Measurements from ENCODE around the gene STAC3. TPM values are rescaled to one million over a fixed set of nuclear protein-coding genes. Genes with fewer than 3 reads are reported as not detected.

STAC3 gene
- total RNA-seq, 1 experiment from 2014 or later: 2.5 TPM

- Histone ChIP-seq H3K9ac (ENCODE audit: low read length) (no peak overlapping the region), H3K9me3 (ENCODE audit: control insufficient read depth in 1 of 2, insufficient read depth in 1 of 2, low read depth in 1 of 2, low read length in 2 of 2) (no peaks in the 10 kb centered on the region), H3K27me3 (ENCODE audit: insufficient read depth, low read length) (no peaks in the 10 kb centered on the region), H3K4me1 (ENCODE audit: control insufficient read depth in 1 of 2, insufficient read depth in 2 of 2, low read length in 2 of 2) (peaks cover 1 to 3% of the 10 kb centered on the region in 2 experiments; a peak in 3 of 4 replicates), H3K27ac (ENCODE audit: low read depth, low read length) (no peak overlapping the region), H3K79me2 (ENCODE audit: insufficient read depth, low read length) (no peaks in the 10 kb centered on the region), H3K36me3 (ENCODE audit: control insufficient read depth in 1 of 2, insufficient read depth in 2 of 2, low read length in 2 of 2) (no peaks in the 10 kb centered on the region), H2AFZ (ENCODE audit: low read depth, low read length, poor library complexity, severe bottlenecking) (no peak overlapping the region), H3K9me2 (ENCODE audit: insufficient read depth) (no peaks in the 10 kb centered on the region), H3K4me3 (replicated peaks in 1 of 2; ENCODE audit: low read depth in 1 of 2, low read length in 2 of 2) (no peak overlapping the region), H4K20me1 (ENCODE audit: insufficient read depth) (no peaks in the 10 kb centered on the region), H3K4me2 (ENCODE audit: low read length) (no peak overlapping the region)
- ChIA-PET POLR2A (no interaction called here), CTCF (no interaction called here), RAD21 (ENCODE audit: low non-redundant PET in 1 of 2, low total read pairs in 2 of 2, uncharacterized antibody in 2 of 2, unreplicated experiment in 2 of 2) (no interaction called here)
- DNase-seq (ENCODE audit: low read depth, low spot score): no peak
- TF ChIP-seq MAX (IDR thresholded peaks at IDR 0.05): no peak
- no peak for TF ChIP-seq POLR2AphosphoS5 (IDR thresholded peaks at IDR 0.05; ENCODE audit: low read depth, low read length)
- no peak for TF ChIP-seq ZFX (IDR thresholded peaks at IDR 0.05)
- no peak for TF ChIP-seq RAD21 (IDR thresholded peaks at IDR 0.05; ENCODE audit: low read depth)
- no peak for TF ChIP-seq CBX3 (IDR thresholded peaks at IDR 0.05; ENCODE audit: low read depth)
- TF ChIP-seq SRF (IDR thresholded peaks at IDR 0.05; ENCODE audit: low read depth): no peak
- TF ChIP-seq ELF1 (IDR thresholded peaks at IDR 0.05; ENCODE audit: borderline replicate concordance, low read depth): no peak
- no peak for TF ChIP-seq ATF3 (IDR thresholded peaks at IDR 0.05)
- no peak for TF ChIP-seq FOSL1 (IDR thresholded peaks at IDR 0.05; ENCODE audit: low read depth)
- no TSS peak for BruUV-seq (replicated peaks)
- intact Hi-C loops (cut with micrococcal nuclease): no loop called here
- ATAC-seq: no peak
Measured at GRCh38 chr12:57207731-57208630, 43.0 kb downstream of the STAC3 start.

GRCh38 chr12:57205931-57206330 is 45.1 kb downstream of the STAC3 start:
- Histone ChIP-seq H3K4me3 (replicated peaks in 1 of 2; ENCODE audit: low read depth in 1 of 2, low read length in 2 of 2) (no peak overlapping the region), H3K4me1 (ENCODE audit: control insufficient read depth in 1 of 2, insufficient read depth in 2 of 2, low read length in 2 of 2) (no peaks in the 10 kb centered on the region), H3K9me3 (ENCODE audit: control insufficient read depth in 1 of 2, insufficient read depth in 1 of 2, low read depth in 1 of 2, low read length in 2 of 2) (no peaks in the 10 kb centered on the region), H3K9ac (ENCODE audit: low read length) (no peak overlapping the region), H3K9me2 (ENCODE audit: insufficient read depth) (no peaks in the 10 kb centered on the region), H3K27ac (ENCODE audit: low read depth, low read length) (no peak overlapping the region), H3K4me2 (ENCODE audit: low read length) (no peak overlapping the region), H3K79me2 (ENCODE audit: insufficient read depth, low read length) (no peaks in the 10 kb centered on the region), H2AFZ (ENCODE audit: low read depth, low read length, poor library complexity, severe bottlenecking) (no peak overlapping the region), H3K36me3 (ENCODE audit: control insufficient read depth in 1 of 2, insufficient read depth in 2 of 2, low read length in 2 of 2) (no peaks in the 10 kb centered on the region; a peak in 1 of 4 replicates), H4K20me1 (ENCODE audit: insufficient read depth) (no peaks in the 10 kb centered on the region), H3K27me3 (ENCODE audit: insufficient read depth, low read length) (no peaks in the 10 kb centered on the region)
- ChIA-PET RAD21 (ENCODE audit: low non-redundant PET in 1 of 2, low total read pairs in 2 of 2, uncharacterized antibody in 2 of 2, unreplicated experiment in 2 of 2) (no interaction called here), POLR2A (no interaction called here), CTCF (no interaction called here)
- intact Hi-C loops (cut with micrococcal nuclease): no loop called here
- ATAC-seq (no peak), DNase-seq (ENCODE audit: low read depth, low spot score) (no peak)
- no TSS peak for BruUV-seq (replicated peaks)
- TF ChIP-seq SP1 (IDR thresholded peaks at IDR 0.05; ENCODE audit: low read depth) (no peak), RAD21 (IDR thresholded peaks at IDR 0.05; ENCODE audit: low read depth) (no peak), YY1 (IDR thresholded peaks at IDR 0.05; ENCODE audit: extremely low read depth, insufficient replicate concordance, low read depth, low read length) (no peak), ZFX (IDR thresholded peaks at IDR 0.05) (no peak), CTCF (IDR thresholded peaks at IDR 0.05 in 2 of 3, conservative IDR thresholded peaks at IDR 0.05 in 1 of 3; ENCODE audit: borderline replicate concordance in 1 of 3, insufficient read depth in 1 of 3, low read depth in 2 of 3, low read length in 2 of 3) (no peak)
- TF ChIP-seq, protein P1, sequence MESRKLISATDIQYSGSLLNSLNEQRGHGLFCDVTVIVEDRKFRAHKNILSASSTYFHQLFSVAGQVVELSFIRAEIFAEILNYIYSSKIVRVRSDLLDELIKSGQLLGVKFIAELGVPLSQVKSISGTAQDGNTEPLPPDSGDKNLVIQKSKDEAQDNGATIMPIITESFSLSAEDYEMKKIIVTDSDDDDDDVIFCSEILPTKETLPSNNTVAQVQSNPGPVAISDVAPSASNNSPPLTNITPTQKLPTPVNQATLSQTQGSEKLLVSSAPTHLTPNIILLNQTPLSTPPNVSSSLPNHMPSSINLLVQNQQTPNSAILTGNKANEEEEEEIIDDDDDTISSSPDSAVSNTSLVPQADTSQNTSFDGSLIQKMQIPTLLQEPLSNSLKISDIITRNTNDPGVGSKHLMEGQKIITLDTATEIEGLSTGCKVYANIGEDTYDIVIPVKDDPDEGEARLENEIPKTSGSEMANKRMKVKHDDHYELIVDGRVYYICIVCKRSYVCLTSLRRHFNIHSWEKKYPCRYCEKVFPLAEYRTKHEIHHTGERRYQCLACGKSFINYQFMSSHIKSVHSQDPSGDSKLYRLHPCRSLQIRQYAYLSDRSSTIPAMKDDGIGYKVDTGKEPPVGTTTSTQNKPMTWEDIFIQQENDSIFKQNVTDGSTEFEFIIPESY (IDR thresholded peaks at IDR 0.05; ENCODE audit: extremely low read depth, insufficient replicate concordance, low read length): no peak
